ENCODE results near the gene LDLRAD4. TPM values are rescaled to one million over a fixed set of nuclear protein-coding genes. Genes with fewer than 3 reads are reported as not detected.
A peak's percentile ranks its signal among the peaks of the same experiment; 100 is the strongest.

The LDLRAD4 gene
- total RNA-seq, 2 experiments from 2014 or later, result 34.3 to 35.7 TPM

- H3K9me3 Mint-ChIP-seq (ENCODE audit: insufficient read depth), result no peaks in the 10 kb centered on the region
- peaks cover 30% of the 10 kb centered on the region for H3K36me3 Mint-ChIP-seq (ENCODE audit: low read depth)
- H3K4me1 Mint-ChIP-seq (ENCODE audit: low read depth), result peaks cover 71% of the 10 kb centered on the region
- POLR2A ChIA-PET, result no interaction called here
- H3K27ac Mint-ChIP-seq, result peak overlapping the region; percentile 45
- DNase-seq (peak; percentile 36), ATAC-seq (peak; percentile 27)
- no peak overlapping the region for H3K4me3 Mint-ChIP-seq
- no peaks in the 10 kb centered on the region for H3K27me3 Mint-ChIP-seq (ENCODE audit: low read depth)
- CTCF ChIA-PET, result interaction anchor here (0.6 kb wide), 1 partner anchor 68 kb away, joined by 3 read pairs; no protein-coding TSS in a partner anchor
Measured at GRCh38 chr18:13284330-13285027, 65.9 kb downstream of the LDLRAD4 start.

GRCh38 chr18:13285874-13286273, 67.3 kb downstream of the LDLRAD4 start:
- ATAC-seq (no peak), DNase-seq (no peak)
- Mint-ChIP-seq H3K4me3 (no peak overlapping the region), H3K4me1 (ENCODE audit: low read depth) (peaks cover 71% of the 10 kb centered on the region), H3K27ac (no peak overlapping the region), H3K27me3 (ENCODE audit: low read depth) (no peaks in the 10 kb centered on the region), H3K36me3 (ENCODE audit: low read depth) (peaks cover 22% of the 10 kb centered on the region), H3K9me3 (ENCODE audit: insufficient read depth) (no peaks in the 10 kb centered on the region)
- CTCF ChIA-PET, result no interaction called here
- POLR2A ChIA-PET, result no interaction called here

DNA sequence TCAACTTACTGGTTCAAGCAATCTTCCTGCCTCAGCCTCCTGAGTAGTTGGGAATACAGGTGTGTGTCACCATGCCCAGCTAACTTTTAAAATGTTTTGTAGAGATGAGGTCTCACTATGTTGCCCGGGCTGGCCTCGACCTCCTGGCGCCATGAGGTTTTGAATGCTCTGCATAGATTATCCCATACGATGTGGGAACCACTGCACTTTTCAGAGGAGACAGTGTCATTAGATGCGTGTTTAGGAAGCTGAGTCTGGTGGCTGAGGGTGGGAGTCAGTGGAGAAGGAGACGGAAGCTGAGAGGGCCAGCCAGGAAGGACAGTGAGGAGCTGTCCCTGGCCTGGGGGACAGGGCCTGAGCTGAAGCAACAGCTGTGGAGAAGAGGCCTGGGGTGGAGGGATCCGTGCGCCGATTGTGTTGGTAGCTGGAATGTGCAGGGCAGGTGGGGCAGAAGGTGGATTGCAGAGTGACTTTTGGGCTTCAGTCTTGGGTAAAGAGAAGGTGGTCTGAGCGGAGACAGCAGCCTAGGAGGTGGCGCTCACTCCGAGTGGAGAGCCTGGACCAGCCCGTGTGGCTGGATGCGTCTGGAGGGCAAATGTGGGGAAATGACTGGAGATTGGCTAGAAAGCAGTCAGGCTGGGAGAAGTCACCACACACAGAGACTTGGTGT, 68.0 kb downstream of the LDLRAD4 start:
- no peaks in the 10 kb centered on the region for H3K9me3 Mint-ChIP-seq (ENCODE audit: insufficient read depth)
- CTCF ChIA-PET, result no interaction called here
- H3K4me3 Mint-ChIP-seq, result no peak overlapping the region
- H3K27ac Mint-ChIP-seq, result no peak overlapping the region
- peaks cover 18% of the 10 kb centered on the region for H3K36me3 Mint-ChIP-seq (ENCODE audit: low read depth)
- no peak for DNase-seq
- ATAC-seq, result no peak
- no peaks in the 10 kb centered on the region for H3K27me3 Mint-ChIP-seq (ENCODE audit: low read depth)
- POLR2A ChIA-PET, result no interaction called here
- peaks cover 75% of the 10 kb centered on the region for H3K4me1 Mint-ChIP-seq (ENCODE audit: low read depth)

DNA sequence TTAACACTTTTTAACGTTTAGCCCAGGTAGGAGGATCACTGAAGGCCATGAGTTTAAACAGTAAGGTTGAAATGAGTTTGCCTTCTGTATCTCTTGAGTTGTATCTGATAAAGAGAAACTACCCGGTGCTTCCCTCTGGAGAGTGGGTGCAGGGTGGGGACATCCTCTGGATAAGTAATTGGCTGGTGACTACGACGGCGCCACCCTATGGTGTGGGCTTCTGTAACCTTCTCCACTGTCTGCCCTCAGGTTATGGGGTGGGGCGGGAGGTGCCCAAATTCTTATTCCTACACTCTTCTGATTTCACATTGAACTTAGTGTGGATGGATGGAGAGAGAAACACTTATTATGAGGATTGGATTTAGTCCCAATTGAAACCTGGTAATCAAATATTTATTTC, 68.8 kb downstream of the LDLRAD4 start:
- Mint-ChIP-seq H3K4me1 (ENCODE audit: low read depth) (peaks cover 69% of the 10 kb centered on the region), H3K9me3 (ENCODE audit: insufficient read depth) (no peaks in the 10 kb centered on the region)
- CTCF ChIA-PET, result no interaction called here

DNA sequence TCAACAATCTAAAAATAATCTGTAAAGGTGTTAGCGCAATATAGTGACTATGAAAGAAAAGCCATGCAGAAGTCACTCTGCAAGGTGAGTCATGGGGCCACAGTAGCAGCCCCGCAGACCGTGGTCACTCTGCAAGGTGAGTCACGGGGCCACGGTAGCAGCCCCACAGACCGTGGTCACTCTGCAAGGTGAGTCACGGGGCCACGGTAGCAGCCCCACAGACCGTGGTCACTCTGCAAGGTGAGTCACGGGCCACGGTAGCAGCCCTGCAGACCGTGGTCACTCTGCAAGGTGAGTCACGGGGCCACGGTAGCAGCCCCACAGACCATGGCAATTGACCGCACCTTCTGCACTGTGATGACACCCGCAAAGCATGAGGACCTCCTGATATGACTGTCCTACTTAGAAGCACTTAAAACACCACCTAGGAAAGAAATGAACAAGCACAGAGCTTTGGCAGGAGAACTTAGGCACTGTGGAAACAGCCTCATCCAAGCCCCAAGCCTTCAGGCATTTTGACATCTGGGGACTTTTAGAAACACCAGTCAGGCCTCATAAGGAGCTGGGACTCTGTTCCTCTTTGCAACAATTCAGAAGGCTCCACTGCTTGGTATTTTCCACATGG, 70.1 kb downstream of the LDLRAD4 start:
- Mint-ChIP-seq H3K4me1 (ENCODE audit: low read depth) (peaks cover 57% of the 10 kb centered on the region), H3K27ac (no peak overlapping the region), H3K27me3 (ENCODE audit: low read depth) (peaks cover 2% of the 10 kb centered on the region), H3K36me3 (ENCODE audit: low read depth) (peaks cover 1% of the 10 kb centered on the region), H3K4me3 (no peak overlapping the region), H3K9me3 (ENCODE audit: insufficient read depth) (no peaks in the 10 kb centered on the region)
- ATAC-seq, result peak; percentile 38
- no peak for DNase-seq
- ChIA-PET CTCF (interaction anchor here (0.9 kb wide), 1 partner anchor 72 kb away, joined by 4 read pairs; no protein-coding TSS in a partner anchor), POLR2A (no interaction called here)

More for the DNA sequence above, 68.8 kb downstream of the LDLRAD4 start:
- Mint-ChIP-seq H3K4me3 (no peak overlapping the region), H3K36me3 (ENCODE audit: low read depth) (peaks cover 10% of the 10 kb centered on the region), H3K27ac (no peak overlapping the region), H3K27me3 (ENCODE audit: low read depth) (peaks cover 2% of the 10 kb centered on the region)
- DNase-seq, result no peak
- no peak for ATAC-seq
- POLR2A ChIA-PET, result no interaction called here

DNA sequence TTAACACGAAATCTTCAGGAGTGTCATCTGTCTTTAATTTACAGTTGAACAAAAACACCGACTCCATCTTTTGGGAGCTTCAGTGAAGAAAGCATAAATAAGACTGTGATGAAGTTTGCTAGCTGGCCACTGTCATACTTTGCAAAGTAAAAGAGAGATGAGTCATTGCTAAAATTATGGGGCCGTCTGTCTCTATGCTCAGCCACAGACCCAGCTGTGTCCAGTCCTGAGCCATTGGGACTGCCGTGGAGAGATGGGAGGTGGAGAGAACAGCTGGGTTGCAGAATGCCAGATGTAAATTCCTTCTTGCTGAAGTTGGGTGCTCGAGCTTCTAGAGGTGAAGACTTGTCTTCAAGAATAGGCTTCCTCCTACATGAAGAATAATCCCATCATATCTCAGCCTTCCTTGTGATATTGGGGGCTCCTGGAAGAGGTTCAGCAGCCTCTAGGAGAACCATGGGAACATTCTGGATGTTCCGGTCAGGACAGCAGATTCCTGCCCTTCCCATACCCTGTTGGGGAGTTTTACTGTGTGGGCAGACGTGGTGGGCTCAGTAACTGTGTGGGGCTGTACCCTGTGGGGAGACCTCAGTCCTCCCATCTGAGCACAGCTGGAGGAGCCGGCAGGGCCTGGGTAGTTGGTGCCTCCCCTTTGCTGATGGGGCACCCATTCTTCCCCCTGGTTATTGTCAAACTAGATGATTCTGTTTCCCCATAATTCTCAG, 71.1 kb downstream of the LDLRAD4 start:
- H3K27me3 Mint-ChIP-seq (ENCODE audit: low read depth), result peaks cover 2% of the 10 kb centered on the region
- ChIA-PET CTCF (interaction anchor here (1.4 kb wide), 1 partner anchor 177 kb away, joined by 3 read pairs; no protein-coding TSS in a partner anchor), POLR2A (no interaction called here)
- ATAC-seq (no peak), DNase-seq (no peak)
- peaks cover 56% of the 10 kb centered on the region for H3K4me1 Mint-ChIP-seq (ENCODE audit: low read depth)
- no peaks in the 10 kb centered on the region for H3K9me3 Mint-ChIP-seq (ENCODE audit: insufficient read depth)
- no peak overlapping the region for H3K27ac Mint-ChIP-seq
- H3K4me3 Mint-ChIP-seq, result no peak overlapping the region
- no peaks in the 10 kb centered on the region for H3K36me3 Mint-ChIP-seq (ENCODE audit: low read depth)

GRCh38 chr18:13290856-13291271, 72.3 kb downstream of the LDLRAD4 start:
- Mint-ChIP-seq H3K4me1 (ENCODE audit: low read depth) (peaks cover 61% of the 10 kb centered on the region), H3K27ac (no peak overlapping the region), H3K9me3 (ENCODE audit: insufficient read depth) (no peaks in the 10 kb centered on the region), H3K27me3 (ENCODE audit: low read depth) (peaks cover 2% of the 10 kb centered on the region), H3K4me3 (no peak overlapping the region), H3K36me3 (ENCODE audit: low read depth) (no peaks in the 10 kb centered on the region)
- ChIA-PET CTCF (interaction anchor here (0.6 to 1.3 kb wide), 4 partner anchors 11 to 75 kb away, joined by 3 to 4 read pairs (median 4); no protein-coding TSS in a partner anchor), POLR2A (interaction anchor here (1.0 kb wide), 1 partner anchor 11 kb away, joined by 3 read pairs; no protein-coding TSS in a partner anchor)
- ATAC-seq, result peak; percentile 41
- no peak for DNase-seq

DNA sequence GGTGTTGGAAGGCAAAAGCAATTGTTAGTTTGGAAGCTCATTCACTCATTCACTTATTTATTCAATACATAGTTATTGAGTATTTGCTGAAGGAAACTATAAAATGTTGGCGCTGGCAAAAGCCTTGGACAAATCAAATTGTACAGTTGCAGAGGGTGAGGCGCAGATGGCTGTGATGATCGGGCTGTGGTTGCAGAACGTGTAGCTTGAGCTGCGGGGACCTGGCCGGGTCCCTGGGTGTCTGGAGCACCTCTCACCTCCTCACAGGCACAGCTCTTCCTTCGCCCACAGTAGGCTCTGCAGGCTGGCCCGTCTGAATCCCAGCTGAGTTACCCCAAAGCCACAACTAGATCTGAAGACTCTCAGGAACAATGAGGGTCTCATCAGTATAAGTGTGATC, 72.7 kb downstream of the LDLRAD4 start:
- CTCF ChIA-PET, result interaction anchor here (1.1 to 1.3 kb wide), 3 partner anchors 11 to 75 kb away, joined by 4 read pairs; no protein-coding TSS in a partner anchor
- DNase-seq (no peak), ATAC-seq (no peak)
- Mint-ChIP-seq H3K4me3 (no peak overlapping the region), H3K27ac (no peak overlapping the region), H3K4me1 (ENCODE audit: low read depth) (peaks cover 60% of the 10 kb centered on the region), H3K9me3 (ENCODE audit: insufficient read depth) (no peaks in the 10 kb centered on the region), H3K27me3 (ENCODE audit: low read depth) (peaks cover 2% of the 10 kb centered on the region), H3K36me3 (ENCODE audit: low read depth) (no peaks in the 10 kb centered on the region)
- POLR2A ChIA-PET, result interaction anchor here (1.0 kb wide), 1 partner anchor 12 kb away, joined by 3 read pairs; no protein-coding TSS in a partner anchor

DNA sequence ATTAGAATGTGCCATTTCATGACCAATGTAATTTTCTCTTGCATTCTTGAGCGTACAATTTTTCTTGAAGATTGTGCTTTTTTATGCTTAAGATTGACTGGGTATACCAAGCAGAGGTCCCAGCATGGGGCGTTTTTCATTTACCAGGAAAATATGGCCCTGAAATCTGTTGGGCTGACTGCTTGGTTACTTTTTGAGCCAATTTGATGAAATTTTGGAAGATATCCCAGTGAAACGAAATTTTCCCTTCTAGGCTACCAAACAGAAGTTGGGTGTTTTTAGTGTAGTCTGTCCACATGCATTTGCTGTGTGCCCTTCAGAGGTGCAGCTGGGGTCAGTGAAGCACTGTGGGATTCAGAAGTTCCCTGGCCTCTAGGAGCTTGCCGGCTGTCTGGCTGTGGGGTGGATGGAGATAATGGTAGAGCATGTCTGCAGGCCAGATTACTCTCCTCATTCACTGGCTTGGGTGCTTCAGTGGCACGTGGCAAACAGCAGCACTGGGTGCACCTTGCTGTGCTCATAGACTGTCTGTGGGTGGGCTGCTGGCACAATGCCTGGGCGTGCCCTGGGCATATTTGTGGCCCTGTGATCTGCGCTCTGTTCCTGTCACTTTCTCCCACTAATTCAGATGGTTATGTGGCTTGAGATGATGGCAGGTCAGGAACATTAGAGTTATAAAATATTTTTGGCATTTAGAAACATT, 73.3 kb downstream of the LDLRAD4 start:
- ChIA-PET CTCF (interaction anchor here (1.3 kb wide), 1 partner anchor 76 kb away, joined by 4 read pairs; no protein-coding TSS in a partner anchor), POLR2A (no interaction called here)
- ATAC-seq (no peak), DNase-seq (no peak)
- no peak overlapping the region for H3K27ac Mint-ChIP-seq
- peaks cover 2% of the 10 kb centered on the region for H3K27me3 Mint-ChIP-seq (ENCODE audit: low read depth)
- H3K4me3 Mint-ChIP-seq, result no peak overlapping the region
- no peaks in the 10 kb centered on the region for H3K9me3 Mint-ChIP-seq (ENCODE audit: insufficient read depth)
- peaks cover 58% of the 10 kb centered on the region for H3K4me1 Mint-ChIP-seq (ENCODE audit: low read depth)
- H3K36me3 Mint-ChIP-seq (ENCODE audit: low read depth), result no peaks in the 10 kb centered on the region

- DNase-seq, result no peak
- ChIA-PET POLR2A (no interaction called here), CTCF (no interaction called here)
- H3K4me3 Mint-ChIP-seq, result no peak overlapping the region
- peaks cover 61% of the 10 kb centered on the region for H3K4me1 Mint-ChIP-seq (ENCODE audit: low read depth)
- no peak overlapping the region for H3K27ac Mint-ChIP-seq
- no peaks in the 10 kb centered on the region for H3K9me3 Mint-ChIP-seq (ENCODE audit: insufficient read depth)
- ATAC-seq, result no peak
- H3K36me3 Mint-ChIP-seq (ENCODE audit: low read depth), result peaks cover 1% of the 10 kb centered on the region
- peaks cover 2% of the 10 kb centered on the region for H3K27me3 Mint-ChIP-seq (ENCODE audit: low read depth)
Measured at GRCh38 chr18:13292736-13293135, 74.2 kb downstream of the LDLRAD4 start.

DNA sequence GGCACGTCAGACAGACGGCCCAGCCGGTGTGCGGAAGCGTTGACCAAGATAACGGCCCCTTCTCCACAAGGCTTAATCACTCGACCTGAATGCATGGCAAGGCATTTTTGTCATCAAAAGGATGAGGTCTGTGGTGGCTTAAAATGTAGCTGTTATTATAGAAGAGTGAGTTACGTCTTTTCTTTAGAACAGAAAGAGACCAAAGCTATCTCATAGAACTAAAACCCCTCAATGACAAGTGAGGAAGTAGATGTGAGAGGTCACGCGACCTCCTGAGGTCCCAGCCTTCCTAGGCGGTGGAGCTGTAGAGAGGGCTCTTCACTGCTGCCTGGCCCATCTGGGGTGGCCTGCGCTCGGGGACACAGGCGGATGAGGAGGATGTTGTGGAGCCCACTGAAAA, 75.7 kb downstream of the LDLRAD4 start:
- H3K9me3 Mint-ChIP-seq (ENCODE audit: insufficient read depth), result no peaks in the 10 kb centered on the region
- no peak overlapping the region for H3K4me3 Mint-ChIP-seq
- peaks cover 56% of the 10 kb centered on the region for H3K4me1 Mint-ChIP-seq (ENCODE audit: low read depth)
- POLR2A ChIA-PET, result interaction anchor here (0.8 kb wide), 1 partner anchor 13 kb away, joined by 3 read pairs; no protein-coding TSS in a partner anchor
- ATAC-seq, result no peak
- peak overlapping the region; percentile 43 for H3K27ac Mint-ChIP-seq
- peaks cover 1% of the 10 kb centered on the region for H3K36me3 Mint-ChIP-seq (ENCODE audit: low read depth)
- CTCF ChIA-PET, result interaction anchor here (1.1 to 1.3 kb wide), 2 partner anchors 15 to 21 kb away, joined by 3 read pairs; no protein-coding TSS in a partner anchor
- H3K27me3 Mint-ChIP-seq (ENCODE audit: low read depth), result peaks cover 2% of the 10 kb centered on the region
- no peak for DNase-seq

Measured in activated CD8-positive, alpha-beta T cell treated with anti-CD3 and anti-CD28 coated beads, Interleukin-2, amount 10 ng/mL, durations not matched to agents 7 days and 5 days (primary cell).